Endothelial cell of hepatic sinusoid (primary cell): ENCODE measurements around the gene EHMT1.
"Not testable (repeated sequence)": the region's sequence is repeated elsewhere in the genome, so short reads cannot be mapped to it uniquely, and the experiment has no call there.

Experiments
- in situ Hi-C: cut with HindIII; loops from 2 replicates; pipeline ENCODE4 v1.10.0; 2017; ENCODE audit warnings: low sequenced_read_pairs

The EHMT1 gene

GRCh38 chr9:137711678-137712105, 92.9 kb downstream of the EHMT1 start:
- in situ Hi-C loops, result no loop called here

- in situ Hi-C loops, result no loop called here
Measured at GRCh38 chr9:137715321-137715720, 96.5 kb downstream of the EHMT1 start.

- in situ Hi-C loops, result not testable (repeated sequence)
Measured at GRCh38 chr9:137715866-137716693, 97.3 kb downstream of the EHMT1 start.

- in situ Hi-C loops, result no loop called here
Measured at GRCh38 chr9:137716694-137717287, 98.0 kb downstream of the EHMT1 start.

- in situ Hi-C loops, result no loop called here
Measured at GRCh38 chr9:137717776-137718327, 99.0 kb downstream of the EHMT1 start.

- in situ Hi-C loops, result no loop called here
Measured at GRCh38 chr9:137719194-137719593, 100.4 kb downstream of the EHMT1 start.

GRCh38 chr9:137720571-137721110, 101.8 kb downstream of the EHMT1 start:
- in situ Hi-C loops, result no loop called here

- in situ Hi-C loops, result no loop called here
Measured at GRCh38 chr9:137721479-137721878, 102.7 kb downstream of the EHMT1 start.

- in situ Hi-C loops, result no loop called here
Measured at GRCh38 chr9:137721899-137722298, 103.1 kb downstream of the EHMT1 start.

GRCh38 chr9:137722481-137722880, 103.7 kb downstream of the EHMT1 start:
- in situ Hi-C loops, result no loop called here

GRCh38 chr9:137723356-137723755, 104.6 kb downstream of the EHMT1 start:
- in situ Hi-C loops, result not testable (repeated sequence)

- in situ Hi-C loops, result no loop called here
Measured at GRCh38 chr9:137723783-137724445, 105.1 kb downstream of the EHMT1 start.

GRCh38 chr9:137724818-137725240, 106.0 kb downstream of the EHMT1 start:
- in situ Hi-C loops, result loop anchor here (5.0 kb wide), 2 partner anchors 42 to 87 kb away; no protein-coding TSS in a partner anchor

GRCh38 chr9:137725598-137725997, 106.8 kb downstream of the EHMT1 start:
- in situ Hi-C loops, result loop anchor here (5.0 kb wide), 2 partner anchors 42 to 87 kb away; no protein-coding TSS in a partner anchor

- in situ Hi-C loops, result loop anchor here (5.0 kb wide), 2 partner anchors 41 to 86 kb away; no protein-coding TSS in a partner anchor
Measured at GRCh38 chr9:137726336-137726735, 107.5 kb downstream of the EHMT1 start.

- in situ Hi-C loops, result loop anchor here (5.0 kb wide), 2 partner anchors 41 to 86 kb away; no protein-coding TSS in a partner anchor
Measured at GRCh38 chr9:137726764-137727163, 108.0 kb downstream of the EHMT1 start.

- in situ Hi-C loops, result loop anchor here (5.0 kb wide), 2 partner anchors 40 to 85 kb away; no protein-coding TSS in a partner anchor
Measured at GRCh38 chr9:137727716-137728115, 108.9 kb downstream of the EHMT1 start.

GRCh38 chr9:137728444-137729311, 109.9 kb downstream of the EHMT1 start:
- in situ Hi-C loops, result loop anchor here (5.0 kb wide), 2 partner anchors 39 to 84 kb away; no protein-coding TSS in a partner anchor

GRCh38 chr9:137731216-137731946, 112.6 kb downstream of the EHMT1 start:
- in situ Hi-C loops, result no loop called here
